ENCODE data around the gene TDRKH.

GRCh38 chr1:151833172-151833900, 43.0 kb upstream of the TDRKH start:
- no peak for TF ChIP-seq CTCF (IDR thresholded peaks at IDR 0.05)
- no peak for TF ChIP-seq POLR2A (IDR thresholded peaks at IDR 0.05)
- TF ChIP-seq POLR2AphosphoS5 (IDR thresholded peaks at IDR 0.05) = no peak
